Stimulated activated CD4-positive, alpha-beta T cell treated with anti-CD3 and anti-CD28 coated beads, Interleukin-1b, Interleukin-23, amount 100 ng/mL, for 4 hours (primary cell): ENCODE data around the gene SLAMF1.
"Not testable (repeated sequence)": the region's sequence is repeated elsewhere in the genome, so short reads cannot be mapped to it uniquely, and the experiment has no call there.

Experiments used
- DNase-seq, 2 donors: peaks; one replicate each; pipeline ENCODE4 v3.0.0-alpha.2; 2020; ENCODE audit warnings: low read depth in 2 of 2

SLAMF1 gene

DNA sequence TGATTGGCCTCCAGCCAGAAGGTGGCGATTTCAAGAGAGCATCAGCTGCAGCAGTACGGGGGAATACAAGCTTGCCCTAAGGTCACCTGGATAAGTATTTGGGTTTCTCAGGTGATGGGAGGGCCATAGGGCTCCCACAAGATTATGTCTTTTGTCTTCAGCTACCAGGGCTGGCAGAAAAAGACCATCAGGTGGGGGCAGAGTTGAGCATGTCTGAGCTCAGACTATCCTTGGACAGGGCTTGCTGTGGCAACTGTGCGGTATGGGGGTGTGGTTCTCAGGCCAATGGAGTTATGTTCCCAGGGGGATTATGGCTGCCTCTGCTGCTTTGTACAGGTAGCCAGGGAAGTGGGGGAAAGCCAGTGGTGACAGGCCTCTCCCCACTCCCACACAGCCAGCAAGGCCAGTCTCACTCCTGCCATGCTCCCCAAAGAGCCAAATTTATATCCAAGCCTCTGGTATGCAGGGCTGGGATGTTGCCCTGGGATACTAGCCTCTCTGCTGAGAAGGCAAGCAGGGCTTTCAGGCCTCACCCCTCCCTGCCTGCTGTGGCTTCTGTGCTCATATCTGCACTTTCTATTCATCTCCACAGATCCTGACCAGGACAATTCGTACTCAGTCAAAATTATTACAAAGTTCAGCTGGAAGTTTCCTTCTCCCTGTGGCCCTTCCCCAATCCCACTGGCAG is 40.9 kb downstream of the SLAMF1 start:
- no peak for DNase-seq

DNA sequence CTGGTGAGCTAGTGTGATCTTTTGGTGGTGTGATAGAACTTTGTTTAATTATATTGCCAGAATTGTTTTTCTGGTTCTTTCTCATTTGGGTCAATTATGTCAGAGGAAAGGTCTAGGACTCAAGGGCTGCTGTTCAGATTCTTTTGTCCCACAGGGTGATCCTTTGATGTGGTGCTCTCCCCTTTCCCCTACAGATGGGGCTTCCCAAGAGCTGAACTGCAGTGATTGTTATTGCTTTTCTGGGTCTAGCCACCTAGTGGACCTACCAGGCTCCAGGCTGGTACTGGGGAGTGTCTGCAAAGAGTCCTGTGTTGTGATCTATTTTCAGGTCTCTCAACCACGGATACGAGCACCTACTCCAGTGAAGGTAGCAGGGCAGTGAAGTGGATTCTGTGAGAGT is 41.6 kb downstream of the SLAMF1 start:
- DNase-seq: no peak

DNA sequence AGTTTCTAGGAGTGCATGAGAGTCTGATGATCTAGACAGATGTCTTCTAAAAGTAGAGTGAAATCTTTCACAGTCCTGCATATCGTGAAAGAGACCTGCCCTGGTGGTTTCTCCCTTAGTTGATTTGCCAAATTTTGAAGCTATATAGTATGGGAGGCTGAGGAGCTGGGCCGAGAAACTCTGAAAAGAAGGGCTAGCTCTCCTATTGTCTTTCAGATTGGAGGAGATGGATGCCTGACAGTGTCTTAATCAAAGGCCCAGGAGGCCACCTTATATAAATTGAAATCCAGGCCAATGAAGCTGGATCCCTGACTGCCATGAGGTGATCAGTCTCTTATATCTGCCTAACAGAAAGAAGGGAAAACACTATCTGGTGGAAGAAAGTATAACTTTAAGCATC is 49.1 kb downstream of the SLAMF1 start:
- DNase-seq: no peak

DNA sequence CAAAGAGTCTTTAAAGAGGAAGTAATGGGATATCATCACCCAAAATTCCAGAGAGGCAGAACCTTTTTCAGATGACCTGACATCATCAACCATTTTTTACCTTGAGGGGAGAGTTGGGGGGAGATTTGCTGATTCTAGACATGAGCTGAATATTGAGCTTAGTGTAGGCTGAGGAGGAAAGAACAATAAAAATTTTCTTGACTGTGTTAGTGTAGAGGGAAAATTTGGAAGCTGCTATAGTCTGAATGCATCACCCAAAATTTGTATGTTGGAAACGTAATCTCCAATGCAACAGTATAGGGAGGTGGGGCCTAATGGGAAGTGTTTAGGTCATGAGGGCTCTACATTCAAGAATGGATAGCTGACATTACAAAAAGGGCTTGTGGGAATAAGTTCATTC is 49.8 kb downstream of the SLAMF1 start:
- DNase-seq: no peak

DNA sequence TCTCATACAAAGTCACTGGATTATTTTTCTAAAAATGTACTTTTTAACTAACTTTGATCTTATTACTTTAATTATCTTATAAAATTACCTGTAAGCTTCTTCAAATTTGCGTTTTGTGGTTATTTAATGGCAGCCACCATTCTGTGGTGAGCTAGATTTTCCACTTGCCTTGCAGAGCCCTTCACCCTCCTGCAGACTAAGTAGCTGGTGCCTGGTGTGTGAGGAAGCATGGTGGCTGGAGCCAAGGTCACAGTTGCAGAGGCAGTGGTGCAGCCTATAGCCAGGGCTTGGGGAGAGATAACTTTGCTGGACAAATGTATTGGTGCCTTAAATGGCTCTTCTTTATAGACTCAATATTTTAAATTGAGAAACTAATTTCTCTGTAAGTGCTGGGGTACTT is 56.4 kb downstream of the SLAMF1 start:
- no peak for DNase-seq

DNA sequence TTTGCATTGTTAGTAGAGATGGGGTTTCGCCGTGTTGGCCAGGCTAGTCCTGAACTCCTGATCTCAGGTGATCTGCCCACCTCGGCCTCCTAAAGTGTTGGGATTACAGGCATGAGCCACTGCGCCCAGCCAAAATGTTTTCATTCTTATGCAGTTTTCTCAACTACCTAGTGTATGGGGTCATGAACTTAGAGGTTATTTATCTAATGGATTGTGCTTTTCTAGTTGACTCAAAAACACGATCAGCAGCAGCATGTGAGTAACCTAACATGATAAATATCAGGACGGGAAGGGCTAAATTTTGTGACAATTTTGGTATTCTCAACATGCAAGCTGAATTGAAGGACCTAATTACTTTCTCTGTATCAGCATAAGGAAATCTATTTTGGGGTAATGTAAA is 58.4 kb downstream of the SLAMF1 start:
- DNase-seq: no peak

DNA sequence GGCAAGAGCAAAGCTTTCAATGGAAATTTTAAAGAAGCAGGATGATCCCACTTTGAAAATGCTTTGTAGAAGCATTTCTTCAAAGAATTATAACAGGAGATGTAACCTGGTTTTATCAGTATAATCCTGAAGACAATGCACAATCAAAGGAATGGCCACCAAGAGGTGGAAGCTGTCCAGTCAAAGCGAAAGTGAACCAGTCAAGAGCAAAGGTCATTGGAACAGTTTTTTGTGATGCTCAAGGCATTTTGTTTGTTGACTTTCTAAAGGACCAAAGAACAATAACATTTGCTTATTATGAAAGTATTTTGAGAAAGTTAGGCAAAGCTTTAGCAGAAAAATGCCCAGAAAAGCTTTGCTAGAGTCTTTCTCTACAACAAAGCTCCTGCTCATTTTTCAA is 62.1 kb downstream of the SLAMF1 start:
- no peak for DNase-seq

DNA sequence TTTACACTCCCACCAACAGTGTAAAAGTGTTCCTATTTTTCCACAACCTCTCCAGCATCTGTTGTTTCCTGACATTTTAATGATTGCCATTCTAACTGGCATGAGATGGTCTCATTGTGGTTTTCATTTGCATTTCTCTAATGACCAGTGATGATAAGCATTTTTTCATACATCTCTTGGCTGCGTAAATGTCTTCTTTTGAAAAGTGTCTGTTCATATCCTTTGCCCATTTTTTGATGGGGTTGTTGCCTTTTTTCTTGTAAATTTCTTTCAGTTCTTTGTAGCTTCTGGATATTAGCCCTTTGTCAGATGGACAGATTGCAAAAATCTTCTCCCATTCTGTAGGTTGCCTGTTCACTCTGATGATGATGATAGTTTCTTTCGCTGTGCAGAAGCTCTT is 63.9 kb downstream of the SLAMF1 start:
- not testable (repeated sequence) for DNase-seq

DNA sequence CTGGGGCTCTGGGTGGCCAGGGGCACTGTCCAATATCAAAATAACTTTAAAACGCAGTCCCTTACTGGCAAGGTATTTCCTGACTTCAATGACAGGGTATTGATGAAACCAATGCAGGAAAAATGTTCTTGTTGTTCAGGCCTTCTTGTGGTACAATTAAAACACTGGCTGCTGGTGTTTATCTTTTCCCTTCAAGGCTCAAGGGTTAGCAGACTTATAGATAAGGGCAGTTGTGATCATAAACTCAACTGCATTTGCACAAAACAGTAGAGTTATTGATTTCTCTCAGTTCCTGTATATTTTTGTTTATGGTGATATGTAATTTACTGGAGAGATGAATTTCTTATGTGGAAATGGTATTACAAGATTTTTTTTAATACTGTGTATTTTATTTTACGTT is 64.9 kb downstream of the SLAMF1 start:
- no peak for DNase-seq

DNA sequence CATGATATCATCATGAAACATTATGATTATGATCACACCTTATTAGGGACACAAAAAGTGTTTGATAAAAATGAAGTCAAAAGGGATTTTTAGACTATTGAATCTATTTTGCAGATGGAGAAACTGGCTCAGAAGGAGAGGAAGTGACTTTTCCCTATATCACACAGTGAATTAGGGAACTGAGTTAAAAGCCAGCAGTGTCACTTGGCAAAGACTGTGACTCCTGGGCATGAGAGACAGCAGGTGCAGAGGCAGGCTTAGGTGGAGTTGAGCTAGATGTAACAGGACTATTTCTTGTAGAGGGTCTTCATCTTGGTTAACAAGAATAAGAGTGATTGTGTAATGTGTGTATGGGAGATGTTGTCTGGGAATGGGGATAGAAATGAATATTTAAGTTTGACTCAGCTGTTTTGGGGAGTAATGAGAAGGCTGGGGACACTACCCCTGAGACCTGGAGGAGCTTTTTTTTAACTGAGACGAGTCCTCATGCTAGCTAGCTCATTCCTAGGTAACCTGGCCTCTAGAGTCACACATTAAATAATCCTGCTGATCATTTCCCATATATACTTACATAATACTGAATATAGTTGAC is 66.5 kb downstream of the SLAMF1 start:
- DNase-seq: no peak

DNA sequence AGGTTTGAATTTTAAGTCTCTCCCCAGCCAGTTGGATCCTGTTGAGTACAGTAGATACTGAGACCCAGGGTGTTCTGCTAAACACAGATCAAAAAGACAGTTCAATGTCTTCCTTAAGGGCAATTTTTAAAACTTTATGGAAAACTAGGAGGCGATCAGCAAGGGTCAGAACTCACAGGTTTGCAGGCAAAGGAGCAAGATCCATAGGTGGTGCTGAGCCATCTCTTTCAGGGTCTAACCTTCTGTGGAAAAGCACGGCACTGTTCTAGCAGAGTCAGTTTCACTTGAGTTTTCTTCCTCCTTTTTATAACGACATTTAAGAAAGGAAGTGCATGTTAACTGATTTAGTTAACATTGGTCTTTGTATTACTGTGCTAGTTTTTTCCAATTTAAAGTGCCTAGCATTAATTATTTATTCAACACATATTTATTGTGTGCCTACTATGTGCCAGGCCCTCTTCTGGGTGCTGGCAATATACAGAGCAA is 67.6 kb downstream of the SLAMF1 start, which contains the start of gene CD84:
Gene CD84 (minus strand): TSS at position 281 of the 486 bp plus-strand sequence. CDS start 59 bp downstream, at position 222.
- no peak for DNase-seq

DNA sequence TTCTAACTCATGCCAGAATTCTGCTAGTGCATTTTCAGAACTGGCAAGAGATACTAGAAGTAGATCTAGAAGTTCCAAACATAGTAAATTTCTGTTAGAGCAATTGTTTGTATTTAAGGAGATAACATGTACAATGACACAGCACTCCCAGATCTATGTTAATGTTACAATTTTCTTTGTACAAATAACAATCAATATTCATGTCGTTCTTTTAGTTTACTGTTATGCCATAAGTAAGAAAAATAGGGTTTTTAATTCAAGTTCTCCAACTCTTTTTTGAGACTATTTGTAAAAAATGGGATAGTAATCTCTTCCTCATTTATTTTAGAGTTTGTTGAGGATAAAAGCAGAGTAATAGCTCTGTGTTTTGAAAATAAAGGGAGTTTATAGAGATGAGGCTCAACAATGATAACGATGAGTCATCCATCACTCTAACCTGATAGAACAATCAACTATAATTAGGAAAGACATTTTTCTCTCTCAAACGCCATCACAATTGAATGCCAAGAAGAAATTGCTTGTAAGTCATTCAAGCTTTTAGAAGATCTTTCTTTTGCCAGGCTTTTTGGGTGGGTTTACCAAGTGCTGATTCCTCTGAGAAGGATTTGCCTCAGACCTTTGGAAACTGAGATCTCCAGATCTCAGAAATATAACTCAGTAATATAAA is 68.2 kb downstream of the SLAMF1 start:
- DNase-seq: no peak

DNA sequence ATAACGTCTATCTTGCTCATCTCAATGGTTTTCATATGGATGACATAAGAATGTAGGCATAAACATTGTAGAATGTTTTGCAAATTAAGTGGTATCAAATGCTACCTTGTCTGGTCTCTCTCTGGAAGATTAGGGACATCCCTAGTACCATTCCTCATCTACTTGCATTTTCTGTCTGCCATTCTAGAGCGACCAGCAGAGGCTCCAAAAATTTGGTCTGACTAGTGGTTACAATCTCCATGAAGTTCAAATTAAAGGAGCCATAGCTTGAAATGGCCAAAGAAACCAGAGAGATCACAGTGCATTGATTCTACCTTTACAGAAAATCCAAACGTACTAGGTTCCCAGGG is 68.7 kb downstream of the SLAMF1 start:
- no peak for DNase-seq

DNA sequence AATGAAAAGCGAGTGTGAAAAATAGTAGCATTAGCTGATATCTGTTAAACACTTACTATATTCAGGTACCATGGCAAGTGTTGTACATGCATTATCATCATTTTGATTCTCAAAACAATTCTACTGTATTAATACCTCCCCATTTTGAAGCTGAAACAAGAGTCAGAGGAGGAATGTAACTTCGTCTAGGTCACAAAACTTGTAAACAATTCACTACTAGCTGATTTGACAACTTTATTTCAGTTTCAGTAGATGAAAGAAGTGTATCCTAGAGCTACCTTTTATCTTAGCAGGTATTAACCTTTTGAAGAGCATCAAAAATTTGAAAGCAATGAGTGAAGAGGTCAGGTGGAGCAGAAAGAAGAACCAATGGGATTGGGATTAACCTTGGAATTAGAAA is 69.2 kb downstream of the SLAMF1 start:
- no peak for DNase-seq

DNA sequence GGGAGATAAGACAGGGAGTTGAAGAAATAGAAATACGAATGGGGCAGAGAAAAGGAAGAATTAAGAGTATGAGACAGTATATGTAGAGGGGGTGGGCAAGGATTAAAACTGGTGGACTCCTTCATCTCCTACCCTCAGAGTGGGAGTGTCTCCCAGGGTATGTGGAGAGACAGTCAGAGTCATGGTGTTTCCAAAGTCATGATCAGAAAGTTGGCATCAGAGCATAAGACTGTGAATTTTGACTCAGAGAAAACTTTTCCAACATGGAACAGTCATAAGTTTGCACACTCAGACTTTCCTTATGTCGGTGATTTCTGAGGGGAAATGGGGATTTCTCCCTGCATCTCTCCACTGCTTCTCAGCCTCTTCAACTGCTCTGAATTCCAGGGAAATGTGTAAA is 70.0 kb downstream of the SLAMF1 start:
- no peak for DNase-seq

DNA sequence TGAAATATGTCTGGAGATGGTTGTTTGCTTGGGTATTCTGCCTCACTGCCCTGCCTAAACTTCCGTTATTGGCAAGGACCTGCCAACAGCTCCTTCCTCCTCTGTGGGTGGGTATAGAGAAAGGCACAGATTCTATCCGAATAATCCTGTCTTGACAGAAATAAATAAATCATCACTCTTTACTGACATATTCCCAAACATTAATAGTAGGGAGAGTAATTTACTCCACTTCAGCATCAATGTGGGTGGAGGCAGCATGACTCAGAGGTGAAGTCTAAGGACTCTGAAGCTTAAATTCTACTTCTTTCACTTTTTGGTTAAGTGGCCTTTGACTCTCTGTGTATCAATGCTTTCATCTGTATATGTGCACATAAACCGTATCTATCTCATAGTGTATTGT is 70.5 kb downstream of the SLAMF1 start:
- DNase-seq: peak; percentile 37 to 43

DNA sequence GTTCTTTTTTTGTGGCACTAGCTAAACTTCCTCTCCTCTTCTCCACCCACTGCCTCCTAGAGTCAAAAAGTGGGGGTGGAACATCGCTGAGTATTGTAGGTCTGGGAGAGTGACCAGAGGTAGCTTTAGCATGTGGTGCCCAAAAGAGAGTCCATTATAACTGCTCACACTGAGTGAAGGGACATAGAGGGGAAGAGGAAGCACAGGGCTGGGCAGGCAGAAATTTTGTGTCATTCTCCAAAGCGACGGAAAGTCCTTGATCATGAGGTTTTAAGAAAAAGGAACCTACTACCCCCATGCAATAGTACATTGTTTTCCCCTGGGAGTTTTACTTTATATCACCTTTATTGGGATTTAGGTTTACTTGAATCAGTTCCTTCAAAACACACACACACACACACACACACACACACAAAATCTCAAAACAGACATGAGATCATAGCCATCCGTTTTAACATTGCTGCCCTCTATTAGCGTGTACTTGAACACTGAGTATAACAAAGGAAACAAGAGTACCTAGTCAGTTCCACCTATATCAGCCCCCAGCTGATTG is 71.7 kb downstream of the SLAMF1 start:
- no peak for DNase-seq

DNA sequence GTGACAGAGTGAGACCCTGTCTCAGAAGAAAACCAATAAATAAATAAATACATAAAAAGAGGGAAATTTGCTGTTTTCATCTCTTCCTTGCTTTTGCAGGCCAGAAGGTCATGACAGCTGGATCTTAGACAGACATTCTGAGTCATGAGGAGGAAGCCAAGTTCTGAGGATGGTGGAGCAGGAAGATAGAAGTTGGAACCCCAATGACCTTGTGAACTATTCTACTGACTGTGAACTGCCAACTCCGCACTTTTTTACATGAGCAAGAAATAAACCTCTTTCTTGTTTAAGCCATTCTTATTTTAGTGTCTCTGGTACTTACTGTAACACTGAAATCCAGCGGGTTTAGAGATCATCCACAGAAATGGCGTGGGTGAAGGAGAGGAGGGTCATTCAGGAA is 76.0 kb downstream of the SLAMF1 start:
- no peak for DNase-seq

DNA sequence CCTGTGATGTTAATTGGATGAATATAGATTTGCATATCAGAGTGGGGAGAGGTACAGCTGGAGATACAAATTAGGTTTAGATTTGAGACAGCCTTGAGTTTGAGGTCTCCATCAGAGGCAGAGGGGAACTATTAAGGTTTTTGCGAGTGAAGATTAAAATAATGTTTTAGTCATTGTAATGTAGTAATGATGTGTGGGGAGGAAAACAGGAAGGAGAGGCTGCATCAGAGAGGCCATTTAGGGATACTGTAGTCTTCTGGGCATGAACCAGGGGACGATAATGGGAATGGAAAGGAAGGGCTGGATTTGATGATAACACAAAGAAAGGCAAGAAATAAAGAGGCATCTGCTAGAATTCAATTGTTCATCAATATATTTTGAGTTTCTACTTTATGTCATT is 77.0 kb downstream of the SLAMF1 start:
- DNase-seq: no peak

DNA sequence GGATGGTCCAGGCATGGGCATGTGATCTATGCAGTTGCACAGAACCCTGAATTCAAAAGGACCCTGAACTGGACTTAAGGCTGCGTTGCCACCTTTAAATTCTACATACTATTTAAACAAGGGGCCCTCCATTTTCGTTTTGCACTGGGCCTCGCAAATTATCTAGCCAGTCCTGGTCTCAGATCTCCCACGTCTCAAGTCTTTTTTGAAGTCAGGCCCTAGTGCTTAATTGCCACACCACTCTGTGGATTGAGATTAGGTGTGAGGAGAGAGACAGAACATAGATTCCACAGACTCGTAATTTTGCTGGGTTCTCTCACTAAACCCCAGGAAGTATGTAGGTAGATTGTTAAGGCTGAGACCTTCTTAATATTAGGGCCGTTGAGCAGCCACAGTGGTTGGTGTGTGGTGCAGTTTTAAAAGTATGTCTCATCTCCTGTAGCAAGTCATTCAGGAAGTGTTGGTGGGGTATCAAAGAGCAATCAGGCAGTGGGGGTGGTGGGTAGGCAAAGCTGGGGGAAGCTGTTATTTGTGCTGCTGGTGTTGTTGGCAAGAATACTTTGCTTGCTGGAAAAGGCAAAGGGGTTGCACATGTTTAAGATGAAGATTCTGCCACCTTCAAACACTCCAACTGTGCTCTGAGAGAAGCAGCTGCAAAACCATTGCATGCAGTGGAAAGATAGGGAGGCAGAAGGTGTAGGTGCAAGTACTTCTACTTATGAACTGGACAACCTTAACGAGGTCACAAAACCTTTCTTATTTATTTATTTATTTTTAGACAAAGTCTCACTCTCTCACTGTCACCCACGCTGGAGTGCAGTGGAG is 78.8 kb downstream of the SLAMF1 start:
- peak; percentile 38 to 62 for DNase-seq

DNA sequence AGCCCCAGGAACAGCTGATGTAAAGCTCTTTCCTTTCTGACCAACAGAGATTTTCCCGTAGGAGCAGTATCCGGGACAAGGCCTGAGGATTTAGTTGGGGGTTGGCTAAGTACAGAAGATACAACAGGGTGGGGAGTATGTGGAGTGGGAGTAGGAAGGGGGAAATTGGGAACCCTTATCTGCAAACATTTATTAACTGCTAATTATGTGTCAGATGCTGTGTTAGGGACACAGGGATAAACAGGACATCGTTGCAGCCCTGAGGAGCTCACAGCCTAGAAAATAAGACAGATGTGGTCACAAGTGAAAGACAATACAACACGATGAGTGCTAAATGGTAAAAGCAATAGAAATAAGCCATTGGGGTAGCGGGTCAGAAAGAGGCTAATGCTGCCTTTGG is 79.5 kb downstream of the SLAMF1 start:
- no peak for DNase-seq

DNA sequence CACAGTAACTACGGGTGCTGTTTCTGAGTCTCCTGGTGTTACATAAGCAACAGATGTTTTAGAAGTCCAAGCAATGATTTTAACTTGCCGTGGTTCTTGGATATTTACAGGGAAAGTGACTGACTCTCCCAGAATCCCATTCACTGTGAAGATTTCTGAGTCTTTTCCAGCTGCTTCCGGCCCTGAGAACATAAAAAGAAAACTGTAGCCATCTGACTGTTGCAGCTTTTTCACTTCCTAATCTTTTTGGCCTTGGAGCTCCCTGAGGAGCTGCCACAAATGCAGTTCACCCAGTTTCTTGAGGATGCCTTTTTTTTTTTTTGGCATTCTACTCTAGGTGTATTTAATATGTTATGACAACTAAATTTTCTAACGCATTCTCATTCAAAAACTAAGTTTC is 81.3 kb downstream of the SLAMF1 start:
- DNase-seq: no peak
